HEK293 (cell line): ENCODE measurements around the gene NET1.

ENCODE experiments used
- CTCF ChIA-PET: fragments of 350-600 bp; formaldehyde crosslinking; extraction: SDS; loops from one replicate; lab custom pipeline; 2021; ENCODE audit warnings: antibody characterized with exemption; lab: Yijun Ruan, JAX
- POLR2A ChIA-PET: fragments of 300-600 bp; formaldehyde crosslinking; extraction: SDS; loops from one replicate; lab custom pipeline; 2020; ENCODE audit warnings: antibody characterized with exemption, inconsistent platforms; lab: Yijun Ruan, JAX
- H3K27ac ChIP-seq: fragments of 200-500 bp; sonication (Bioruptor generic); 2 replicates; pipeline ENCODE4 v1.5.1; 2014; ENCODE audit warnings: low read depth, low read length, control low read depth, inconsistent platforms; ENCODE audit errors: extremely low read depth
- H3K36me3 ChIP-seq, 2 experiments: fragments of 200-500 bp in 1 of 2; sonication (Bioruptor generic) in 1 of 2; 1 replicate in 1 of 2; 2 replicates in 1 of 2; pipeline ENCODE4 v1.5.1; 2014 to 2017; ENCODE audit warnings: inconsistent platforms in 2 of 2, low read length in 2 of 2; ENCODE audit not compliant: control insufficient read depth in 2 of 2, insufficient read depth in 1 of 2
- H3K4me1 ChIP-seq: fragments of 200-500 bp; sonication (Bioruptor generic); 2 replicates; pipeline ENCODE4 v1.5.1; 2014; ENCODE audit warnings: mild to moderate bottlenecking, low read length, inconsistent platforms; ENCODE audit not compliant: control insufficient read depth, insufficient read depth
- H3K4me3 ChIP-seq: 2 replicates; pipeline ENCODE4 v1.5.1; 2011; ENCODE audit warnings: low read depth, mild to moderate bottlenecking, control low read depth, low read length, moderate library complexity
- H3K9me3 ChIP-seq: fragments of 200-500 bp; sonication (Bioruptor generic); 2 replicates; pipeline ENCODE4 v1.5.1; 2014; ENCODE audit warnings: low read depth, low read length, inconsistent platforms; ENCODE audit not compliant: control insufficient read depth, insufficient read depth
- EGR2 ChIP-seq: fragments of 450-650 bp; formaldehyde crosslinking; IDR thresholded peaks from 2 replicates; pipeline ENCODE4 v1.5.1; 2016; ENCODE audit warnings: low read depth, missing biosample characterization, missing genetic modification characterization
- PRDM2 ChIP-seq: fragments of 450-650 bp; formaldehyde crosslinking; IDR thresholded peaks from 2 replicates; pipeline ENCODE4 v1.5.1; 2016; ENCODE audit warnings: missing biosample characterization, missing genetic modification characterization, borderline replicate concordance
- PRDM6 ChIP-seq: fragments of 450-650 bp; formaldehyde crosslinking; IDR thresholded peaks from 2 replicates; pipeline ENCODE4 v1.5.1; 2017; ENCODE audit warnings: missing biosample characterization, missing genetic modification characterization
- ZBTB8A ChIP-seq: fragments of 450-650 bp; formaldehyde crosslinking; IDR thresholded peaks from 2 replicates; pipeline ENCODE4 v1.5.1; 2016; ENCODE audit warnings: missing biosample characterization, missing genetic modification characterization
- ZFHX2 ChIP-seq: fragments of 450-650 bp; formaldehyde crosslinking; conservative IDR thresholded peaks from 2 replicates; pipeline ENCODE4 v1.5.1; 2016; ENCODE audit warnings: missing biosample characterization, missing genetic modification characterization
- ZNF157 ChIP-seq: fragments of 450-650 bp; formaldehyde crosslinking; IDR thresholded peaks from 2 replicates; pipeline ENCODE4 v1.5.1; 2016; ENCODE audit warnings: missing biosample characterization, missing genetic modification characterization
- ZNF16 ChIP-seq: fragments of 450-650 bp; formaldehyde crosslinking; IDR thresholded peaks from 2 replicates; pipeline ENCODE4 v1.5.1; 2016; ENCODE audit warnings: low read depth, missing biosample characterization, missing genetic modification characterization
- ZNF174 ChIP-seq: fragments of 450-650 bp; formaldehyde crosslinking; IDR thresholded peaks from 2 replicates; pipeline ENCODE4 v1.5.0; 2017; ENCODE audit warnings: missing biosample characterization, mild to moderate bottlenecking, missing genetic modification characterization
- ZNF214 ChIP-seq: fragments of 450-650 bp; formaldehyde crosslinking; IDR thresholded peaks from 2 replicates; pipeline ENCODE4 v1.5.1; 2017; ENCODE audit warnings: missing biosample characterization, mild to moderate bottlenecking, missing genetic modification characterization, borderline replicate concordance
- ZNF266 ChIP-seq: fragments of 450-650 bp; formaldehyde crosslinking; IDR thresholded peaks from 2 replicates; pipeline ENCODE4 v1.5.1; 2016; ENCODE audit warnings: missing biosample characterization, missing genetic modification characterization, low read depth
- ZNF274 ChIP-seq, 2 experiments: fragments of 200-500 bp in 1 of 2; fragments of 450-650 bp in 1 of 2; sonication (Bioruptor generic) in 1 of 2; formaldehyde crosslinking in 1 of 2; IDR thresholded peaks; 2 replicates each; pipeline versions ENCODE4 v1.5.1 to v1.6.1; 2014 to 2016; ENCODE audit warnings: borderline replicate concordance in 1 of 2, inconsistent platforms in 1 of 2, low read length in 1 of 2, missing biosample characterization in 1 of 2, missing genetic modification characterization in 1 of 2
- ZNF280D ChIP-seq: fragments of 450-650 bp; formaldehyde crosslinking; IDR thresholded peaks from 2 replicates; pipeline ENCODE4 v1.5.1; 2016; ENCODE audit warnings: missing biosample characterization, missing genetic modification characterization
- ZNF362 ChIP-seq: fragments of 450-650 bp; formaldehyde crosslinking; IDR thresholded peaks from 2 replicates; pipeline ENCODE4 v1.5.1; 2016; ENCODE audit warnings: missing biosample characterization, missing genetic modification characterization
- ZNF416 ChIP-seq: fragments of 450-650 bp; formaldehyde crosslinking; IDR thresholded peaks from 2 replicates; pipeline ENCODE4 v1.5.1; 2016; ENCODE audit warnings: missing biosample characterization, missing genetic modification characterization
- ZNF423 ChIP-seq: fragments of 450-650 bp; formaldehyde crosslinking; IDR thresholded peaks from 2 replicates; pipeline ENCODE4 v1.5.1; 2016; ENCODE audit warnings: missing biosample characterization, missing genetic modification characterization
- ZNF433 ChIP-seq: fragments of 450-650 bp; formaldehyde crosslinking; IDR thresholded peaks from 2 replicates; pipeline ENCODE4 v1.5.1; 2016; ENCODE audit warnings: missing biosample characterization, missing genetic modification characterization, low read depth
- ZNF560 ChIP-seq: fragments of 450-650 bp; formaldehyde crosslinking; IDR thresholded peaks from 2 replicates; pipeline ENCODE4 v1.5.1; 2017; ENCODE audit warnings: missing biosample characterization, missing genetic modification characterization, borderline replicate concordance
- ZNF707 ChIP-seq: fragments of 450-650 bp; formaldehyde crosslinking; IDR thresholded peaks from 2 replicates; pipeline ENCODE4 v1.5.1; 2016; ENCODE audit warnings: missing biosample characterization, missing genetic modification characterization
- ZNF747 ChIP-seq: fragments of 450-650 bp; formaldehyde crosslinking; IDR thresholded peaks from 2 replicates; pipeline ENCODE4 v1.5.1; 2016; ENCODE audit warnings: missing biosample characterization, missing genetic modification characterization
- ZNF785 ChIP-seq: fragments of 450-650 bp; formaldehyde crosslinking; IDR thresholded peaks from 2 replicates; pipeline ENCODE4 v1.5.1; 2016; ENCODE audit warnings: missing biosample characterization, missing genetic modification characterization
- ZSCAN18 ChIP-seq: fragments of 450-650 bp; formaldehyde crosslinking; IDR thresholded peaks from 2 replicates; pipeline ENCODE4 v1.5.1; 2016; ENCODE audit warnings: missing biosample characterization, missing genetic modification characterization

NET1 gene

GRCh38 chr10:5446390-5446926 is 34.1 kb downstream of the NET1 start (continued):
- TF ChIP-seq ZNF214 = no peak
- no peak for TF ChIP-seq PRDM2
- TF ChIP-seq ZNF707 (tag by site-specific recombination) = no peak
- no peak for TF ChIP-seq ZNF423 (tag by site-specific recombination)
- no peak for TF ChIP-seq ZNF274 (IDR thresholded peaks at IDR 0.05; ENCODE audit: low read length)
- no peak for TF ChIP-seq ZNF274 (tag by site-specific recombination; IDR thresholded peaks at IDR 0.05; ENCODE audit: borderline replicate concordance)
- no peak for TF ChIP-seq ZNF266 (tag by site-specific recombination)
- TF ChIP-seq ZNF560 (tag by site-specific recombination) = no peak
- TF ChIP-seq ZNF416 = no peak
- TF ChIP-seq ZNF157 (tag by site-specific recombination) = no peak
- no peak for TF ChIP-seq ZNF16
- no peak for TF ChIP-seq ZNF785 (tag by site-specific recombination)
- no peak for TF ChIP-seq EGR2 (tag by site-specific recombination)

GRCh38 chr10:5447056-5447455 is 34.7 kb downstream of the NET1 start:
- Histone ChIP-seq H3K27ac (no peak overlapping the region), H3K4me1 (peaks cover 18% of the 10 kb centered on the region; the same call in 1 of the 2 replicates), H3K36me3 (peaks cover 0 to 10% of the 10 kb centered on the region in 2 experiments; a peak in 1 of 3 replicates), H3K9me3 (no peaks in the 10 kb centered on the region), H3K4me3 (peak overlapping the region; percentile 42; the same call in 1 of the 2 replicates)
- CTCF ChIA-PET = interaction anchor here (0.6 to 12.8 kb wide), 6 partner anchors 13 to 183 kb away, joined by 3 to 207 read pairs (median 4); no protein-coding TSS in a partner anchor
- POLR2A ChIA-PET = interaction anchor here (0.6 to 2.1 kb wide), 12 partner anchors 8 to 183 kb away, joined by 3 to 12 read pairs (median 4); partner anchors contain the start of gene NET1
- no peak for TF ChIP-seq ZNF174 (tag by site-specific recombination)
- TF ChIP-seq ZNF362 (tag by site-specific recombination) = 0 out of 2 replicates have a peak, but pooled peaks have one; percentile 25
- no peak for TF ChIP-seq ZBTB8A (tag by site-specific recombination)
- TF ChIP-seq ZFHX2 (tag by site-specific recombination) = no peak
- no peak for TF ChIP-seq ZNF280D (tag by site-specific recombination)
- TF ChIP-seq ZNF433 = no peak
- no peak for TF ChIP-seq ZSCAN18 (tag by site-specific recombination)
- TF ChIP-seq ZNF747 (tag by site-specific recombination) = no peak
- TF ChIP-seq PRDM6 (tag by site-specific recombination) = peak; percentile 55
